GM19035 (cell line): ENCODE results near the gene INSYN2B.

Experiments used
- ATAC-seq: cut with Tn5 transposase; IDR thresholded peaks from one replicate; pipeline ENCODE4 v1.9.1; 2021; ENCODE audit not compliant: unreplicated experiment

The INSYN2B gene

DNA sequence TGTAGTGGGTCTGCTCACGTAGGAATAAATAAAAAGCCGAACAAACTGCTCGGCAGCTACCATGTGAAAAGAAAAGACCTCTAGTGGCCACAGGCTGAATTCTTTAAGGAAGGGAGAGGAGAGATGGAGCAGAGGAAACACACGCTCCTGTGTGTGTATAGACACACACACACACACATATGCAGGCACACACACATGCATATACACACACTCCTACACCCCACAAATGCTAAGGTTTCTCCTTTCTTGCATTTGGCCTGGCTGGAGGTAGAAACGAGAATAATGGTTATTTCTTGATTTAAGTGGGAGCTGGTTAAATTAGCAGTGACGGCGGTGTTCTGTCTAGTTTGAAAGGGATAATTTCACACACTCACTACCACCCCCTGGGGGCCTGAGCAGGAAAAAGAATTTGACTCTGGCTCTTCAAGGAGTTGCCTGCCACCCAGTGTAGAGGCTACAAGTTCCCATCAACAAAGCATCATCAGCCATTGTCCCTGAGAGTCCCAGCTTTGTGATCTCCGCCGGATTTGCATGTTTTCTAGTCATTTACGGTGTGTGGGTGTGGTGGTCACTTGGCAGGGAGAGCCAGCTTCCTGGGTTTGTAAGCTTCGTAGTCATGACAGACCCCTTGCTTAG is at the start of gene INSYN2B:
TSS of gene INSYN2B (minus strand) at position 78 of the 636 bp plus-strand sequence. CDS start 96,597 bp downstream, outside the sequence.
- no peak for ATAC-seq

DNA sequence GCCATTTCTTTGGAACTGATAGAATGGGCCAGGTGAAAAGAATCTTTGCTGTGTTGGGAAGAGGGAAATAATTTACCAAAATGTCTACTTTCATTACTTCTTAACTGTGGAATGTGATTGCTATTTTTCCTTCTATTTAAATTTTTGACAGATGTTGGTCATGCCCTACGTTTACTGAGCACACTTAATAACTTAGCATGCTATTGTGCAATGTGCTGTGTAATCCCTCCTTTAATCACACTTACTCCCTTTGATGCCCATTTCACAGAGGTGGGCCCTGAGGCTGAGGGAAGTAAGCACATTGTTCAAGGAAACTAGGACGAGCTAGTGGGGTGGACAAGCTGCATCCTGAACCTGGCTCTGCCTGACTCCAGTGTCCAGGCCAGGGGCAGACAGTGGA is 47.8 kb upstream of the INSYN2B start:
- ATAC-seq = no peak

DNA sequence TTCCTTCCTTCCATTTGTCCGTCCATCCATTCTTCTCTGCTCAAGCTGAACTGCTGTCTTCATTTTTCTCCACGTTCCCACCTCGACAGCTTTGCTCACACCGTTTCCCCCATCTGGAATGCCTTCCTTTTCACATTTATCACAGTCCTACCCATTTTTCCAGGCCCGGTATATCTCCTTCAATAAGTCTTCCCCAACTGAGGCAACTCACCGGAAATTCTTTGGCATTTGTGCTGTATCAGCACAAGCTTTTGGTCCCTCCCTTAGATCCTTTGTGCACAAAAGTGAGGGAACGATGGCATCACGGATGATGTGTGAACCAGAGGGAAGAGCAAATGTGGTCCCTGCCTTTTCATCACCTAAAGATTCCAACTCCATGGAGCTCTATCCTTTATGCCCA is 45.6 kb upstream of the INSYN2B start:
- ATAC-seq = no peak

DNA sequence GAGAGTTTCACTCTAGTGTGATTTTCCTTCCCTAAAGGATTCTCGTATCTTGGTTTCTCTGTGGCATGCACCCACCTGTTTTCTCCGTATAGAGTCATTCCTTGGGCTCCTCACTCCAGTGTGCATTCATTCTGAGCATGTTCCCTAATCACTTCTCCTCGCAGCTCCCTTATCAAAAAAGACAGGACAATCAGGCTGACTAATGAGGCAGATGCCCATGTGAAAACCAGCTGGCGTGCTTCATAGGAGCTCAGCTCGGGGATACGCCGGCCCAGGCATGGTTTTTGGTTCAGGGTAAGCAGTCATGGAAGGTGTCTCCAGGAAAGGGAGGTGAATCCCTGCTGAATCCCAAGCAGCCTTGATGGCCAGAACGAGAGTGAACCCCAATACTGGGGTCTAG is 41.2 kb upstream of the INSYN2B start:
- no peak for ATAC-seq

- ATAC-seq = no peak
Measured at GRCh38 chr5:170020423-170020822, 40.1 kb upstream of the INSYN2B start.

DNA sequence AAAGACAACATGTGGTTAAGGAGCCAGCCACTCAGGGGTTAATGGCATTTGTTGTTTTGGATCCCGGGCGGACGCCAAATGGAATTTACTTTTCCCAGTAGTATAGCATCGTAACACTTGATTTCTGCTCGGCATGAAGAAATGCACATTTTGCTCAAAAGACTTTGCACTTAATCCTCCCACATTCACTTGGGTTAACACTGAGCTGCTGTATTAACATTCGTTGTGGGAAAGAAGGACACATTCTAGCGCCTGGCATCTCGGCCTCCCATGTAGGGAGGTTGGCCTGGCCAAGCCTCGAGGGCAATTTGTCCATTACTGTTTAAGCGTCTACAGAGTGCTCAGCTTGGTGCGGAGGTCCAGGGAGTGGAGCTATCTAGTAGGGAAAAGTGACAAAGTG is 32.3 kb upstream of the INSYN2B start:
- no peak for ATAC-seq

DNA sequence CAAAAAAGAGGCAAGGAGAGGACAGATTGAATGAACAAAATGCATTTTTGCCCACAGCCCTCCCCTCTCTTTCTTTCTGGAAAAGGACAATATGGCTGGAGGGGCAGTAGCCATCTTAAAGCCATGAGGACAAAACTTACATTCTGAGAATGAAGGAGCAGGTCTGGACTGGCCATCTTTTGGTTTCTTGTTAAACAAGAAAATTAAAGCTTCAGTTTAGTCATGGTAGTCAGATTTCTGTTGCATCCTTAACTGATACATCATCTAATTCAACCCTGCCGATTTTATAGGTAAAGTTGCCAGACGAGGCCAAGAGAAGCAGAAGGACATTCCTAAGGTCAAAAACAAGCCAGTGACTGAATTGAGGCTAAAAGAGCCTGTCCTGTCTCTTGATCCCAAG is 31.5 kb upstream of the INSYN2B start:
- no peak for ATAC-seq

DNA sequence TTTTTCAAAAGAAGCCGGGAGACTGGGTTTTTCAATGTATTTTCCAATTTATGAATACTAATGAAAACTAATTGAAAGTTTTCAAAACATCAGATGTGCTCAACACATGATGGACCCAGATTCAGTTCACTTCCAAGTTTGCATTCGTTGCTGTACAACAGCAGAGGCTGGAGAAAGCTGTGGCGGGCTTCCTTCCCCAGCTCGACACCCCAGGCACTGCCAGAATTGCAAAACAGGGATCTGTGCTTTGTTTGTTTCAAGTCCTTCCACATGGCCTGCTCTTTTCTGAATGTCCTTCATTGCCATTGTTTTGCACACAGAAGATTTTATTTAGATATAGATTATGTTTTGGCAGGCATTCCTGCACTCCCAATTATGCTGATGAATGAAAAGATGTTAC is 30.3 kb upstream of the INSYN2B start:
- no peak for ATAC-seq

DNA sequence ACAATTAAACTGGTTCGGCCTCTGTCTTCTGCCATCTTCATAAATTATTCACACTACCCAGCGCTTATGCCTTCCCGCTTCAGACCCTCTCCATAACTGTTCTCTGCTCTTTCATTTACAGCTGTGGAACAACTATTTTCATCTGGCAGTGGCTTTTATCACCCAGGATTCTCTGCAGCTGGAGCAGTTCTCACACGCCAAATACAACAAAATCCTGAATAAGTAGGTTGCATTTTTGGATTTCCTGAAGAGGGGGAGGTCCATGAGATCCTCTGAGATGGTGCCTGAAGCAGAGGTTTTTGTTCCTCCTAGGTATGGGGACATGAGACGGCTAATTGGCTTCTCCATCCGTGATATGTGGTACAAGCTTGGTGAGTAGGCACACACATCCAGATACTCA is 28.1 kb upstream of the INSYN2B start:
- ATAC-seq = no peak

- no peak for ATAC-seq
Measured at GRCh38 chr5:170006021-170006420, 25.7 kb upstream of the INSYN2B start.

DNA sequence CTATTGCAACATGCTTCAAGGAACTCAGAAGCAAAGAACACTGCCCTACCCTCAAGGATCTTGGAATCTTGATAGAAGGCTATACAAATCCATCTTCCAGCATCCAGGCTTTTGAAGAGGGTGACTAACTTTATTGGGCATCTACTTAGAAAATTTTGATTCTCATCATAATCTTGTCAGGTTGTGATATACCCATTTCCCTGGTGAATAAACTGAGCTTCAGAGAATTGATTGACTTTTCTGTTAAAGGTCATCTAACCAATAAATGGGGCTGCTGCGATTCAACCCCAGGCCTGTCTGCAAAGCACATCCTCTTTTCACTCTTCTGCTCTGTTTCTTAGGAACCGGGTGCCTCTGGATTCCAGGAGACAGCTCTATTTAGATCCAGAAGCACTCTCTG is 19.9 kb upstream of the INSYN2B start:
- ATAC-seq = no peak

DNA sequence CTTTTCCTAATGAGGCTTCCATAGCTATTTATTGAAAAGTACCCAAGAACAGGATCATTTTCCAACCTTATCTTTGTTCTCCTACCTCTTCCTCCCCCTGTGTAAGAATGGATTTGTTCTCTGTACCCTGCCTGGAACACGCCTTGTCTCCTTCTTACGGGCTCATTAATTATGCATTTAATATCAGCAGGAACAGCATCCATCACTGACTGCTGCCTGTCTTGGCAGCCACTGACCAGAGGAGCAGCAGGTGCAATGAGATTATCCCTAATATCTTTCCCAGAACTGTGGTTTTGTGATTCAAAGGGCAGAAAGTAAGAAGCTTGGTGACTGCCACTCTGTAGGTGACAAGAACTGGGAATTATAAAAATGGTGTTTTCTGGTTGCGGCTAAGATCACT is 19.3 kb upstream of the INSYN2B start:
- no peak for ATAC-seq

DNA sequence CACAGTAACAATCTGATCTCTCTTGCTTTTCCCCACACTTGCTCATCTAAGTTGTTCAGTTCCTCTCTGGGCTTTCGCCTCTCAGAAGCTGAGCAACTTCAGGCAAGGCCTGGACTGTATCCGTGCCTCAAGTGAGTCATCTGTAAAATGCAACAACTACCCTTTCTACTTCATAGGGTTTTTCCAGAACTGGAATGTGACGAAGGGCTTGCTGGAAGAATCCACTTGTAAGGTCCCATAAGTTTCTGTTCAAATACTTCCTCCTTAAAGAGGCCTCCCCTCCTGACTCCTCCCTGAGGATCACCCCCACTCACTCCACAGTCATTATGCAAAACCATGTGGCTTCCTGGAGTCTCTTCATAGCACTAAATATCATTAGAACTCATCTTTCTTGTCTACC is 17.5 kb upstream of the INSYN2B start:
- no peak for ATAC-seq

DNA sequence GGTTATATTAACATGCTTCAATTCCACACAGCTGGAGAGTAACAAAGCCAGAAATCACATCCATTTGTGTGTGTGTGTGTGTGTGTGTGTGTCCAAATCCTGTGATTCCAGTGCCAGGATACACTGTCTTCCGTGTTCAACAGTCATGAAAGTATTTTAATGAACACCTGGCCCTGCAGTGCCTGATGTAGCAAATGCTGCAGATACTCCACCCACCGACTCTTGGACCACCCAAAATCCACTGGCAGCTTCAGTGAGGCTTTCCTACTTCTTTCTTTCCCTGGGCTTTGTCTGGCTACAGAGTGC is 13.1 kb upstream of the INSYN2B start:
- ATAC-seq = no peak

GRCh38 chr5:169992789-169993484 is 12.6 kb upstream of the INSYN2B start:
- ATAC-seq = no peak

GRCh38 chr5:169991115-169991869 is 11.0 kb upstream of the INSYN2B start:
- no peak for ATAC-seq

GRCh38 chr5:169989365-169989764 is 9.1 kb upstream of the INSYN2B start:
- no peak for ATAC-seq

GRCh38 chr5:169988947-169989346 is 8.7 kb upstream of the INSYN2B start:
- no peak for ATAC-seq

GRCh38 chr5:169988206-169988605 is 7.9 kb upstream of the INSYN2B start:
- ATAC-seq = no peak

- ATAC-seq = no peak
Measured at GRCh38 chr5:169979871-169980270, 424 bp downstream of the INSYN2B start.

DNA sequence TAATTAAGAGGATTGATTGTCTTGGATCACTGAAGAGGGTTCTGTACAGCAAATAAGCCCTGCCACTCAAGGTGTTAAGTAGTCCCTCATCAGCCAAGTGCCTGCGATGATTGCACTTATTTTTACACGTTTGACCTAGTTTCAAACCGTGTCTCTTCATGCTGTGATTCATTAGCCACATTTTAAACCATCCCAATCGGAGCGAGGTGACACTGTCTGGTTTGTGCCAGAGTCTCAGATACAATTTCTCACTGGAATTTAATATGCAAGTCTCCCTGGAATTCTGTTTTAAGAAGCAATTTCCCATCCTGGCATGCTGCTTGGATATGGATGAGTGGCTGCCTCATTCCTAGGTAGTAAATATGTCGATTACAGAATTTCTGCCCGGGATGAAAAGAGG is 1.6 kb downstream of the INSYN2B start:
- no peak for ATAC-seq

DNA sequence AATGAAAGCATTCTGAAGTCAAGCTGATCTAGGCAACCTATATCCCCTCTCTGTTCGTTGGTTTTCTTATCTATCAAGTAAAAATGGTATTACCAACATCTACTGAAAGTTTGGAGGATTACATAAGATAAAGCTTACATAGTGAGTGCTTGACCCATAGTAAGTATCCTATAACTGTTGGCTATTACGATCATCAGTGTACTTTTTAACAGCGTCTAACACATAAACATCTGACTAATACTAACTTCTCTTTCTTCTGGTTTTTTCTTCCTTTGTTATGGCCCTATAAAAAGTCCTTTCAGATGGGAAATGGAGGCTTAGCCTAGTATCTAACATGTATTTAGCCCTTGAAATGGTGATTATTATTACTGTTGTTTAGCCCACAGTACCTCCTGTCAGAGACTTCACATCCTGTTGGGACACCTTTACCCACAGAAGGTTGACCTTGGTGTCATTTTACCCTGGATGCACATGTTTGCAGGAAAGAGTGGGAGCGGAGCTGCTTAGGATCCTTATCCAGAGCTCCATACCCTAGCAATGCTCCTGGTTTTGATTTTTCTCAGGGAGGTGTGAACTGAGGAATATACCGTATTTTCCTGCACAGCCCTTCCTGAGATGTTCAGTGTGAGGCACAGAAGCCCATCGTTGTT is 6.0 kb downstream of the INSYN2B start:
- no peak for ATAC-seq
